Osteocyte (in vitro differentiated cells): ENCODE data around the gene TPO. TPM values are rescaled to one million over a fixed set of nuclear protein-coding genes. Genes with fewer than 3 reads are reported as not detected.
"Not testable (repeated sequence)": the region's sequence is repeated elsewhere in the genome, so short reads cannot be mapped to it uniquely, and the experiment has no call there.

ENCODE experiments used
- DNase-seq: peaks from one replicate; pipeline ENCODE4 v3.0.0; 2021; ENCODE audit warnings: mixed read lengths; ENCODE audit not compliant: unreplicated experiment; ENCODE audit errors: extremely low spot score
- H3K27ac Mint-ChIP-seq: one replicate; pipeline ENCODE4 v1.8.0; 2021; ENCODE audit warnings: mild to moderate bottlenecking, mixed read lengths; ENCODE audit not compliant: unreplicated experiment
- H3K27me3 Mint-ChIP-seq: one replicate; pipeline ENCODE4 v1.8.0; 2021; ENCODE audit warnings: mixed read lengths; ENCODE audit not compliant: unreplicated experiment
- H3K36me3 Mint-ChIP-seq: one replicate; pipeline ENCODE4 v1.8.0; 2021; ENCODE audit warnings: mixed read lengths; ENCODE audit not compliant: unreplicated experiment
- H3K4me1 Mint-ChIP-seq: one replicate; pipeline ENCODE4 v1.8.0; 2021; ENCODE audit warnings: mixed read lengths; ENCODE audit not compliant: unreplicated experiment
- H3K4me3 Mint-ChIP-seq: one replicate; pipeline ENCODE4 v1.8.0; 2021; ENCODE audit warnings: mild to moderate bottlenecking, moderate library complexity, mixed read lengths; ENCODE audit not compliant: unreplicated experiment
- H3K9me3 Mint-ChIP-seq: one replicate; pipeline ENCODE4 v1.8.0; 2021; ENCODE audit warnings: mixed read lengths; ENCODE audit not compliant: unreplicated experiment
- CTCF ChIP-seq: fragments of 200-600 bp; sonication (generic); IDR thresholded peaks from 2 replicates; pipeline ENCODE4 v1.5.0; 2021; ENCODE audit warnings: antibody characterized with exemption, mild to moderate bottlenecking, moderate library complexity
- total RNA-seq: library from RNA; stranded (reverse); gene quantifications from 2 replicates; pipeline ENCODE4 v1.2.1, GENCODE V29; 2021

TPO gene
- total RNA-seq, 1 donor from 2014 or later, result not detected

GRCh38 chr2:1378456-1379150 lies 34.7 kb upstream of the TPO start:
- DNase-seq, result no peak
- Mint-ChIP-seq H3K4me3 (no peak overlapping the region), H3K4me1 (no peaks in the 10 kb centered on the region), H3K9me3 (no peaks in the 10 kb centered on the region), H3K27me3 (no peaks in the 10 kb centered on the region), H3K36me3 (no peaks in the 10 kb centered on the region), H3K27ac (no peak overlapping the region)
- TF ChIP-seq CTCF, result no peak

- H3K36me3 Mint-ChIP-seq, result no peaks in the 10 kb centered on the region
- no peak overlapping the region for H3K27ac Mint-ChIP-seq
- no peaks in the 10 kb centered on the region for H3K27me3 Mint-ChIP-seq
- DNase-seq, result no peak
- H3K9me3 Mint-ChIP-seq, result no peaks in the 10 kb centered on the region
- H3K4me3 Mint-ChIP-seq, result no peak overlapping the region
- TF ChIP-seq CTCF, result no peak
- no peaks in the 10 kb centered on the region for H3K4me1 Mint-ChIP-seq
Observed at GRCh38 chr2:1381644-1382043, 31.6 kb upstream of the TPO start.

- H3K36me3 Mint-ChIP-seq, DNase-seq, H3K9me3 Mint-ChIP-seq, H3K4me3 Mint-ChIP-seq, H3K27me3 Mint-ChIP-seq, H3K4me1 Mint-ChIP-seq, H3K27ac Mint-ChIP-seq: not testable (repeated sequence)
Observed at GRCh38 chr2:1387954-1388725, 25.1 kb upstream of the TPO start.

GRCh38 chr2:1390118-1390517 lies 23.1 kb upstream of the TPO start:
- not testable (repeated sequence) for DNase-seq, H3K27ac Mint-ChIP-seq, H3K4me1 Mint-ChIP-seq, H3K9me3 Mint-ChIP-seq, H3K27me3 Mint-ChIP-seq, H3K4me3 Mint-ChIP-seq, H3K36me3 Mint-ChIP-seq

GRCh38 chr2:1393321-1393720 lies 19.9 kb upstream of the TPO start:
- no peak for TF ChIP-seq CTCF
- no peaks in the 10 kb centered on the region for H3K9me3 Mint-ChIP-seq

GRCh38 chr2:1394709-1395408 lies 18.4 kb upstream of the TPO start:
- no peak overlapping the region for H3K4me3 Mint-ChIP-seq
- no peak for DNase-seq
- TF ChIP-seq CTCF, result no peak
- H3K27me3 Mint-ChIP-seq, result no peaks in the 10 kb centered on the region
- no peaks in the 10 kb centered on the region for H3K36me3 Mint-ChIP-seq
- no peaks in the 10 kb centered on the region for H3K4me1 Mint-ChIP-seq
- H3K9me3 Mint-ChIP-seq, result no peaks in the 10 kb centered on the region
- no peak overlapping the region for H3K27ac Mint-ChIP-seq

More at GRCh38 chr2:1393321-1393720, 19.9 kb upstream of the TPO start:
- Mint-ChIP-seq H3K4me3 (no peak overlapping the region), H3K36me3 (no peaks in the 10 kb centered on the region), H3K4me1 (no peaks in the 10 kb centered on the region), H3K27me3 (no peaks in the 10 kb centered on the region), H3K27ac (no peak overlapping the region)
- DNase-seq, result no peak
